Ovary (tissue), 3 donors: ENCODE data around the gene MSANTD2.

Experiments
- POLR2A ChIP-seq: fragments of 450-650 bp; IDR thresholded peaks from one replicate; pipeline ENCODE4 v1.6.1; 2017; ENCODE audit warnings: antibody characterized with exemption, mild to moderate bottlenecking, moderate library complexity
- TF ChIP-seq, protein P1 (sequence below), 3 donors: fragments of 450-650 bp in 2 of 3; fragments of 200-600 bp in 1 of 3; IDR thresholded peaks; one replicate each; pipeline versions ENCODE4 v1.5.1 to v1.8.0; 2016 to 2022; ENCODE audit warnings: antibody characterized with exemption in 3 of 3, mild to moderate bottlenecking in 1 of 3
- donor health status: DM: no; HTN: no; CAD: no.

DNA sequence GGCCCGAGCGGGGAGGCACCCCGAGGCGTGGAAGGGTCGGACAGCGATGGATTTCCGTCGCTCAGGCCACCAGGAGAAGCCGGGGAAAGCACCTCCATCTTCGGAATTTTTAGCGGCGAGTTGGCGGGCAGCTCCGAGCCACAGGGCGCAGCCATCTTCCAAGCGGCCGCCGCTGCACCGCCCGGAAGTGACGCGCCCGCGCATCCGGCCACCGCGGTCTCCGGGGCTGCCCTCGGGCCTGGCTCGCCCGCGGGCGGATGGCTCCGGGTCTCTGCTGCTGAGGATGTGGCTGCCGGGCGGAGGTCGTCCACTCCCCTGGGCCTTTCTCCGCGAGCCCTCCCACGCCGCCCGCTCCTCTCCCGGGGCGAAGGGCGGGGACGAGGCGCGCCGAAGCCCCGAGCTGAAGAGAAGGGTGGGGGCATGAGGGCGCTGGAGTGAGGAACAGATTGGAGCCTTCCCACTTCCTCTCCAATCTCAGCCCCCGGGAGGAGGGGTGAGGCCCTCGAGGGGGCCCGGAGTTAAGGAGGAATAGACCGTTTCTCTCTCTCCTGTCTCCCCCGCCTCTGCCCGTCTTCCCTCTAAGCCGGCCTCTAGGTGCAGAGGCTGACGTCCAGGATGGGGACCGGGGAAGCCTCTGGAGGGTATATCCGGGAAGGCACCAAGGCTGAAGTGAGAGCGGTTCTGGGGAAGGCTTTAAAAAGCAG lies at the start of gene MSANTD2:
- TF ChIP-seq, protein P1, sequence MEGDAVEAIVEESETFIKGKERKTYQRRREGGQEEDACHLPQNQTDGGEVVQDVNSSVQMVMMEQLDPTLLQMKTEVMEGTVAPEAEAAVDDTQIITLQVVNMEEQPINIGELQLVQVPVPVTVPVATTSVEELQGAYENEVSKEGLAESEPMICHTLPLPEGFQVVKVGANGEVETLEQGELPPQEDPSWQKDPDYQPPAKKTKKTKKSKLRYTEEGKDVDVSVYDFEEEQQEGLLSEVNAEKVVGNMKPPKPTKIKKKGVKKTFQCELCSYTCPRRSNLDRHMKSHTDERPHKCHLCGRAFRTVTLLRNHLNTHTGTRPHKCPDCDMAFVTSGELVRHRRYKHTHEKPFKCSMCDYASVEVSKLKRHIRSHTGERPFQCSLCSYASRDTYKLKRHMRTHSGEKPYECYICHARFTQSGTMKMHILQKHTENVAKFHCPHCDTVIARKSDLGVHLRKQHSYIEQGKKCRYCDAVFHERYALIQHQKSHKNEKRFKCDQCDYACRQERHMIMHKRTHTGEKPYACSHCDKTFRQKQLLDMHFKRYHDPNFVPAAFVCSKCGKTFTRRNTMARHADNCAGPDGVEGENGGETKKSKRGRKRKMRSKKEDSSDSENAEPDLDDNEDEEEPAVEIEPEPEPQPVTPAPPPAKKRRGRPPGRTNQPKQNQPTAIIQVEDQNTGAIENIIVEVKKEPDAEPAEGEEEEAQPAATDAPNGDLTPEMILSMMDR (IDR thresholded peaks at IDR 0.05), result peak in 1 of 3 donors; percentile 6
- TF ChIP-seq POLR2A, result peak; percentile 86
